Dendritic cell treated with granulocyte-macrophage colony-stimulating factor and Interleukin-4, amounts not matched to agents 40 ng/mL and 50 ng/mL, for 4 days (primary cell): Measurements from ENCODE around the gene DDT.
A peak's percentile ranks its signal among the peaks of the same experiment; 100 is the strongest.
"Not testable (repeated sequence)": the region's sequence is repeated elsewhere in the genome, so short reads cannot be mapped to it uniquely, and the experiment has no call there.

Source experiments
- H3K27ac Mint-ChIP-seq: one replicate; pipeline ENCODE4 v1.8.0; 2022; ENCODE audit warnings: mild to moderate bottlenecking, mixed read lengths
- H3K27me3 Mint-ChIP-seq: one replicate; pipeline ENCODE4 v1.8.0; 2022; ENCODE audit warnings: mild to moderate bottlenecking, mixed read lengths
- H3K36me3 Mint-ChIP-seq: one replicate; pipeline ENCODE4 v1.8.0; 2022; ENCODE audit warnings: low read depth, mixed read lengths
- H3K4me1 Mint-ChIP-seq: one replicate; pipeline ENCODE4 v1.8.0; 2022; ENCODE audit warnings: low read depth, mixed read lengths
- H3K4me3 Mint-ChIP-seq: one replicate; pipeline ENCODE4 v1.8.0; 2022; ENCODE audit warnings: mild to moderate bottlenecking, moderate library complexity, mixed read lengths
- H3K9me3 Mint-ChIP-seq: one replicate; pipeline ENCODE4 v1.8.0; 2022; ENCODE audit warnings: mixed read lengths
- intact Hi-C: fragments of 100-400 bp; cut with micrococcal nuclease; formaldehyde crosslinking; loops from one replicate; pipeline ENCODE4 v1.15.0; 2022

Gene DDT

DNA sequence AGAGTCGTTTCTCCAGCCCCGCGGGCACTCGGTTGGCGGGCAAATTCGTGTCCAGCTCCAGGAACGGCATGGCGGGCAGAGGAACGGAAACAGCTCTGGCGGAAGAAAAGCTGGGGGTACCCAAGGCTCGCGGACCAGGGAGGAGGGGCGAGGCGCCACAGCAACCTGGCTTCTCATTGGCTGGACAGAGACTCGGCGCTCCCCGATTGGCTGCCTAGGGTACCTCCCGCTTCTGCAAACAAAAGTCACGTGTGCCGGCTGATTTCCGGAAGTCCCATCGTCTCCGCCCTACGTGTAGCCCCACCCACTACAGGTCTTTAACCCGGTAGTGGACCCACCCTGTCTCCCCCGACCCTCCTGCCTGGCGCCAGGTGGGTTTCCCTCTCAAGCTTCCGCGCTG lies at the start of gene DDT:
DDT (minus strand) TSS at position 97 of the 400 bp plus-strand sequence; CDS start at position 70, 27 bp downstream.
- intact Hi-C loops, result loop anchor here (5.0 kb wide), 2 partner anchors 42 to 62 kb away; no protein-coding TSS in a partner anchor
- H3K9me3 Mint-ChIP-seq, result not testable (repeated sequence)

DNA sequence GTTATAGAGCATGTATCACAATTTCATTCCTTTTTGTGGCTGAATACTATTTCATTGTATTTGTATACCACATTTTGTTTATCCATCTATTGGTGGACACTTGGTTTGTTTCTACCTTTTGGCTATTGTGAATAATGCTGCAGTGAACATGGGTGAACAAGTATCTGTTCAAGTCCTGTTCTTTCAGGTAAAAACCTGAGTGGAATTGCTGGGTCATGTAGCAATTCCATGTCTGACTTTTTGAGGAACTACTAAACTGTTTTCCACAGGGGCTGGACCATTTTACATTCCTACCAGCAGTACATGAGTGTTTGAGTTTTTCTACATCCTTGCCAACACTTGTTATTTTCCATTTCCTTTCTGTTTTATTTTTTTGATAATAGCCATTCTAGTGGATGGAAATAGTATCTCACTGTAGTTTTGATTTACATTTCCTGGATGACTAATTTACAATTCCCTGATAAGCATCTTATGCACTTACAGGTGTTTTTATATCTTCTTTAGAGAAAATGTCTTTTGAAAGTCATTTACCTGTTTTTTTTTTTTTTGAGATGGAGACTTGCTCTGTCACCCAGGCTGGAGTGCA lies 49.1 kb upstream of the DDT start:
- no peak overlapping the region for H3K27ac Mint-ChIP-seq
- H3K36me3 Mint-ChIP-seq, result peaks cover 38% of the 10 kb centered on the region
- no peaks in the 10 kb centered on the region for H3K27me3 Mint-ChIP-seq
- intact Hi-C loops, result no loop called here
- no peaks in the 10 kb centered on the region for H3K9me3 Mint-ChIP-seq
- no peak overlapping the region for H3K4me3 Mint-ChIP-seq
- no peaks in the 10 kb centered on the region for H3K4me1 Mint-ChIP-seq

More for the DNA sequence above, at the start of gene DDT:
- not testable (repeated sequence) for H3K27me3 Mint-ChIP-seq, H3K4me3 Mint-ChIP-seq, H3K27ac Mint-ChIP-seq
- Mint-ChIP-seq H3K36me3 (peaks cover 29% of the 10 kb centered on the region), H3K4me1 (peaks cover 27% of the 10 kb centered on the region)

DNA sequence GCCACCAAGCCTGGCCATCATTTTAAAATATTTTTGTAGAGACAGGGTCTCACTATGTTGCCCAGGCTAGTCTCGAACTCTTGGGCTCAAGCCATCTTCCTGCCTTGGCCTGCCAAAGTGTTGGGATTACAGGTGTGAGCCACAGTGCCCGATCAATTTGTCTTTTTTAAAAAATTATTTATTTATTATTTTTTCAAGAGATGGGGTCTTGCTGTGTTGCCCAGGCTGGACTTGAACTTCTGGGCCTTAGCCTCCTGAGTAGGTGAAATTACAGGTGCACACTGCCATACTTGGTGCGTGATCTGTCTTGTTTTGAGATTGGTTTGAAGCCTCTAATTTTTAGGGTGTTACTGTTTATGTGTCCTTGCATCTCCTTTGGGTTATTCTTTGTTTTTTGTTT lies 47.1 kb upstream of the DDT start:
- intact Hi-C loops, result no loop called here
- H3K4me1 Mint-ChIP-seq, result peaks cover 5% of the 10 kb centered on the region
- no peak overlapping the region for H3K4me3 Mint-ChIP-seq
- no peaks in the 10 kb centered on the region for H3K27me3 Mint-ChIP-seq
- H3K9me3 Mint-ChIP-seq, result no peaks in the 10 kb centered on the region
- H3K36me3 Mint-ChIP-seq, result peaks cover 44% of the 10 kb centered on the region
- no peak overlapping the region for H3K27ac Mint-ChIP-seq

DNA sequence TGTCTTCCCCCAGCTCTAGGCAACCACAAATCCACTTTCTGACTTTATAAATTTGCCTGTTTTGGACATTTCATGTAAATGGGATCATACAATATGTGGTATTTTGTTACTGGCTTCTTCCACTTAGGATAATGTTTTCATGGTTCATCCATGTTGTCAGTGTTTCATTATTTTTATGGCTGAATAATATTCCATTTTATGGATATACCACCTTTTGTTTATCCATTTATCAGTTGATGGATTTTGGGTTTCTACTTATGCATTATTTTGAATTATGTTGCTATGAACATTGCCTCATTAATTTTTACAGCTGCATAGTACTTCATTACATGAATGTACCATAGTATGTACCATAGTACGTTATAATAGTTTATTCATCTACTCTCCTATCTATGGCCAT lies 41.9 kb upstream of the DDT start:
- Mint-ChIP-seq H3K27ac (no peak overlapping the region), H3K4me3 (no peak overlapping the region), H3K27me3 (no peaks in the 10 kb centered on the region), H3K9me3 (no peaks in the 10 kb centered on the region), H3K4me1 (peaks cover 31% of the 10 kb centered on the region), H3K36me3 (peaks cover 28% of the 10 kb centered on the region)
- intact Hi-C loops, result no loop called here

DNA sequence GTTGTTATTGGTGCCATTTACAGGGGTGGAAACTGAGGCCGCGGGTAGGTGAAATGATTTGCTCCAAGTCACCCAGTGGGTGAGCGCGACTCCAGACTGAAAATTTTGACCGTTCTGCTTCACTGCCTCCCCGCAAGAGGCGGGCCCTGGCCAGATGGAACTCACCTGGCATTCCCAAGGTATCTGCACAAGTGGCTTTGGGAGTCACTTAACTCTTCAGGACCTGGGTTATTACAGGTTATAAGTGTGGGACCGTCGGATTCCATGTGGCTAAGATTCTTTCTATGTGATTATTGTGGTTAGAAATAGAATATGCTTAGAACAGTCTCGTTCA lies 37.5 kb upstream of the DDT start:
- H3K27me3 Mint-ChIP-seq, result no peaks in the 10 kb centered on the region
- H3K9me3 Mint-ChIP-seq, result no peaks in the 10 kb centered on the region
- intact Hi-C loops, result no loop called here

DNA sequence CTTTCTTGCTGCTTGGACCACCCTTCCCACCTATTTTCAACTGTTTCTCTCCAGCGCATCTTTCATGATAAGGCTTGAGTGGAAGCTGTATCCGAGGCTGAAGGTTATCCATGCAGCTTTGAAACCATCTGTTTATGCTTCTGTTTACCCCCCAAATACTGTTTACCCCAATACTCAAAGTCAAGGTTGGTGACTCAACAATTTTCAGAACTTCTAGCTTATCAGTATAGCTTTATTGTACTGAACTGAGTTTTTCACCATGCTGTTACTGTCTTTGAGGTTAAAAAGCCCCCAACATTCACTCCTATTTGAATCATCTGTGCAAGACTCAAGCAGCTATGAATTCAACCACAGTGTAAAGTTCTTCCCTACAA lies 35.8 kb upstream of the DDT start:
- H3K27ac Mint-ChIP-seq, result peak overlapping the region; percentile 50
- intact Hi-C loops, result no loop called here
- no peaks in the 10 kb centered on the region for H3K27me3 Mint-ChIP-seq
- H3K4me1 Mint-ChIP-seq, result peaks cover 60% of the 10 kb centered on the region
- no peak overlapping the region for H3K4me3 Mint-ChIP-seq
- H3K36me3 Mint-ChIP-seq, result peaks cover 15% of the 10 kb centered on the region
- no peaks in the 10 kb centered on the region for H3K9me3 Mint-ChIP-seq

More for the DNA sequence above, 37.5 kb upstream of the DDT start:
- Mint-ChIP-seq H3K4me1 (peaks cover 43% of the 10 kb centered on the region), H3K36me3 (peaks cover 15% of the 10 kb centered on the region), H3K4me3 (peak overlapping the region; percentile 89), H3K27ac (peak overlapping the region; percentile 97)

DNA sequence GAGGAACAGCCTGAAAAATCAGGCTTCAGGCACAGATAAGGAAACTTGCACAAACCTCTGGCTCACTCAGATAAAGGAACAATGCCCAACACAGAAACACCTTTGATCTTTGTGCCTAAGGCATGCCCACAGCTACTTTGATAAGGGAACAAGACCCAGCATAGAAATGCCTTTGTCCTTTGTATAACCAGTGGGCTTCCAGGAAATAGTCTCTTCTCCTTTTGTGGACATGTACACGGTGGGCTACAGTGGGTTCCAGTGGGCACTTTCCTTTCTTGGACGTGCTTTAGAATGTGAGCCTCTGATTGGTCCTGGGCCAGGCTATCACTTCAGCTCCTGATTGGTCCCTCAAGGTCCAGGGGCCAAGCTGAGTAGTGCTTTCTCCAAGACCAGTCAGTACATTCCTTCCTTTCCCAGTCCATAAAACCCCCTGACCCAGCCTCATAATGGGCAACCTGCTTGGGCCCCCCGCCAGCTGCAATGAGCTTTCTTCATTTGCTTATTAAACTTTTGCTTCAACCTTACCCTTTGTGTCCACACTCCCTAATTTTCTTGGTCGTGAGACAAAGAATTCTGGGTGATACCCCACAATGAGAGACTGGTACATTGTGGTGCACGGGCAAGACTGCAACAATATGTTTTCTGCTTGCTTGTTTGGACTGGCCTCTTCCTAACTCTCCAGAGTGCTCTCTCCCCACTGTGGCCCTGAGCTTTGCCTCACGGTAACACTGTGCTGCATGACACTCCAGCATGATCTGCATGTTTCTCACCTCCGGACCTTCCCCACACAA lies 35.2 kb upstream of the DDT start:
- peak overlapping the region; percentile 50 for H3K27ac Mint-ChIP-seq
- H3K4me1 Mint-ChIP-seq, result peaks cover 62% of the 10 kb centered on the region
- H3K27me3 Mint-ChIP-seq, result no peaks in the 10 kb centered on the region
- intact Hi-C loops, result no loop called here
- H3K9me3 Mint-ChIP-seq, result no peaks in the 10 kb centered on the region
- H3K36me3 Mint-ChIP-seq, result peaks cover 15% of the 10 kb centered on the region
- no peak overlapping the region for H3K4me3 Mint-ChIP-seq

DNA sequence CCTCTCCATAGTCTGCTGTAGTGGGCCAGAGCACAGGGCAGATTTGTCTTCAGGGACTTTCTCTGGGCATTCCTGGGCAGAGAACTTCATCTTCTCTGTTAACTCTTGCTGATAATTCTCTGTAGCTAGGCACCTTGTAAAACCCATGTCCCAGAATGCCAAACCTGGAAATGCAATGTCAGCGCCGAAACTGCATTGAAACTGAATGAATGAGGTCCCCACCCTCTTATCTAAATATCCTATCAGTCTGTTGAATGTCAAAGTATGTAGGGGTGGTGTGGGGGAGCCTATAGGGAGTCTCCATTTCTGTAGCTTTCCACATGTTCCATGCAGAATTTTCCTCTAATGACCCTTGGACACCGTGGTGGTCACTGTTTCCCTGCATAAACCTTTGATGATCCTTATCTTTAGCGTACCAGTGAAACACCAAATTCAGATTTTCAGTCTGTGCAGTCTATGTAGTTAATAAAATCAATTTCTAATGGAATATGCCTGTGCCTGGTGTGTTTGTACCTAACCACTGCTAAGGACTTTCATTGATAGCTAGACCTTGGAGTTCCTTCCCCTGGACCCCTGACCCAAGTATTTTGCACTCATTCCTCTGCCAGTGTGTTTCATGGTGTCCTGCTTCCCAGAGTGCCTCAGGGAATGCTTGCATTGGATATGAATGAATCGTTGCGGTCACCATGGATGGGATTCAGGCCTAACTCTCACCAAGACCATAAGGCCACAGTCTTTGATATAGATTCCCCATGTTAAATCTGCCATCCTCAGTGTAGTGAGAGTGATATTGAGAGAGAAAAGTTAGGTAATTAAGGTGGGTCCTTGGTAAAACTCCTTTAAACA lies 34.4 kb upstream of the DDT start:
- no peaks in the 10 kb centered on the region for H3K27me3 Mint-ChIP-seq
- no peaks in the 10 kb centered on the region for H3K9me3 Mint-ChIP-seq
- H3K27ac Mint-ChIP-seq, result no peak overlapping the region
- peaks cover 62% of the 10 kb centered on the region for H3K4me1 Mint-ChIP-seq
- intact Hi-C loops, result no loop called here
- H3K4me3 Mint-ChIP-seq, result no peak overlapping the region
- peaks cover 12% of the 10 kb centered on the region for H3K36me3 Mint-ChIP-seq

DNA sequence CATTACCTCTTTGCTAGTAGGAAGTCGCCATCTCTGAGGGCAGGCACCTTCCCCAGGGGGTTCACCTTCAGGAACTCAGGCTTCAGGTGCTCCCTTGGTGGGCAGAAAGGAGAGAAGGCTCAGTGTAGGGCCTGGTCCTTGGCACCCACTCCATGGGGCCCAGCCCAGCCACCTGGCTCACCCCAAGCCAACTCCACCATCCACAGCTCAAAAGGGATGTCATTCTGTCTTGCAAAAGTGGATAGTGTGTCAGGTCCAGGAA lies 33.7 kb upstream of the DDT start:
- Mint-ChIP-seq H3K27me3 (no peaks in the 10 kb centered on the region), H3K4me1 (peaks cover 61% of the 10 kb centered on the region), H3K36me3 (peaks cover 9% of the 10 kb centered on the region), H3K4me3 (no peak overlapping the region), H3K9me3 (no peaks in the 10 kb centered on the region), H3K27ac (peak overlapping the region; percentile 7)
- intact Hi-C loops, result no loop called here

DNA sequence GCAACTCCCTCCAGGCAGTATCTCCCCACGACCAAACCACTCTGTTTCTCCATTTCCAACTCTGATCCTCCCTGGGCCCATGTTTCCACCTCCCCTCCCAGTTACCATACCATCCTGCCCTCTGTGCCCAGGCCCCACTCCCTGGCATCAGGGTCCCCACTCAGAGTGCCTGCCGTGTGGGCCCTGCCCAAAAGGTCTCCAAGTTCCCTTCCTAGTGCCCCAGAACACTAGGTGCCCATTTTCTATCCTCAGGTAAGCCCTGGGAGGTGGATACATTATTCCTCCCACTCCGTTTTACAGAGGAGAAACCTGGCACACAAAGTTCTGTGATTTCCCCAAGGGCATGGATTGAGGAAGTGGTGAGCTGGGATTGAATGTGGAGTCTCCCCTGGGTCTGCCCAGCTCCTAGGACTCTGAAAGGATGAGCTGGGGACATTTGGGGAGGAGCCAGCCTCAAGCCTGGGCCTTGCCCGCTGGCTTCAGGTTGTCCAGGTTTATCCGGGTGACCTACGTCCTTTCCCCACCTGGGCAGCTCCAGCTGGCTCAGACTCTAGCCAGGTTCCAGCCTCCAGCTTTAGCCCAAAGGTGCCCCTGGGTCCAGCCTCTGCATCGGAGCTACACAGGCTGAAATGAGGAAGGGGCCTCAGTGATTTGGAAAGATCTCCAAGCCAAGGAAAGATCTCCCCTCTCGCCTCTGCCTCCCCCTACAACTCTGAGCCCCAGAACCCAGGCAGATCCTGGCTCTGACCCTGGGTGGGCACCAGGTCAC lies 33.2 kb upstream of the DDT start:
- intact Hi-C loops, result no loop called here
- no peaks in the 10 kb centered on the region for H3K9me3 Mint-ChIP-seq
- H3K27ac Mint-ChIP-seq, result peak overlapping the region; percentile 7
- no peak overlapping the region for H3K4me3 Mint-ChIP-seq
- peaks cover 57% of the 10 kb centered on the region for H3K4me1 Mint-ChIP-seq
- H3K36me3 Mint-ChIP-seq, result peaks cover 9% of the 10 kb centered on the region
- H3K27me3 Mint-ChIP-seq, result no peaks in the 10 kb centered on the region

DNA sequence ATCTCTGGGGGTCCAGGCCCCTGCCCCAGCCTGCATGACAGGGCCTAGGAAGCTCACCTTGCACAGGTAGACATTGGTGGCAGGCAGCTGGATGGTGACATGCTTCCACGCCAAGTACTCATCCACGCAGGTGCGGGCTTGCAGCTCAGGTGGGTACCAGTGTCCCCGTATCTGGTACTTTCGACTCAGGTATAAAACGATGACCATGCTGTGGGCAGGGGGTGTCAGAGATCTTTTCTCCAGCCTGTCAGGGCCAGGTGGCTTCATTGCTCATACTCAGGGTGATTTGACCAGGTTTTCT lies 32.6 kb upstream of the DDT start:
- Mint-ChIP-seq H3K36me3 (peaks cover 9% of the 10 kb centered on the region), H3K9me3 (no peaks in the 10 kb centered on the region), H3K4me3 (no peak overlapping the region), H3K27me3 (peaks cover 4% of the 10 kb centered on the region), H3K4me1 (peaks cover 59% of the 10 kb centered on the region), H3K27ac (peak overlapping the region; percentile 7)
- intact Hi-C loops, result no loop called here

DNA sequence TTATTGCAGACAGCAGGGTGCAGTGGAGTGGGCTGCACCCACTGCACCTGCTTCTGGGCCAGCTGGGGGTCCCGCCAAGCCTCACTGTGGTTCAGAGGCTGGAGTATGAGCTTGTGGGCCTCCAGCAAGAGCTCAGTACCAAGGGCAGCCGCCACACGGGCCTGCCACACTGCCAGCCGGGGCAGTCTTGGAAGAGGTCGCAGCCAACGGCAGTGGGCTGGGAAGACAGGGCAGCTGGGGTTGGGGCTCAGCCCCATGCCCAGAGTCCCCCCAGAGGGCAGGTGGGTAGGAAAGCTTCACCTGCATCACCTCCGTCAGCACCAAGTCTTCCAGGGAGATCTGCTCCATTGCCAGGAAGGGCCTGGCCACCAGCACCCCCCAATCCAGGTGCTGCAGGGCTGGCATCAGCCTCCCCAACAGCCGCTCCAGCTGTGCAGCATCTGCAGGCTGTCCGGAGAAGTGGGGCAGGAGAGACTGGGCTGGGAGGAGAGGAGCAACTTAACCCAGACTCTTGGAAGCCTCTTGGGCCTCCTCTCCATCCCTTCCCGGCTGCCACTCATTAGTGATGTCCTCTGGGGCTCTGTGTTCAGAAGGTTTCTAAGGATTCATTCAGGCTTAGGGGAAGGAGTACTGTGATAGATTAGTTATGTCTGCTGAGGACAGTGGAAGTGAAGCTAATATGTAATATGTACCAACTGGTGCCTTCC lies 32.1 kb upstream of the DDT start:
- peaks cover 5% of the 10 kb centered on the region for H3K36me3 Mint-ChIP-seq
- H3K27ac Mint-ChIP-seq, result peak overlapping the region; percentile 60
- peaks cover 7% of the 10 kb centered on the region for H3K27me3 Mint-ChIP-seq
- H3K9me3 Mint-ChIP-seq, result no peaks in the 10 kb centered on the region
- intact Hi-C loops, result no loop called here
- peaks cover 61% of the 10 kb centered on the region for H3K4me1 Mint-ChIP-seq
- no peak overlapping the region for H3K4me3 Mint-ChIP-seq

DNA sequence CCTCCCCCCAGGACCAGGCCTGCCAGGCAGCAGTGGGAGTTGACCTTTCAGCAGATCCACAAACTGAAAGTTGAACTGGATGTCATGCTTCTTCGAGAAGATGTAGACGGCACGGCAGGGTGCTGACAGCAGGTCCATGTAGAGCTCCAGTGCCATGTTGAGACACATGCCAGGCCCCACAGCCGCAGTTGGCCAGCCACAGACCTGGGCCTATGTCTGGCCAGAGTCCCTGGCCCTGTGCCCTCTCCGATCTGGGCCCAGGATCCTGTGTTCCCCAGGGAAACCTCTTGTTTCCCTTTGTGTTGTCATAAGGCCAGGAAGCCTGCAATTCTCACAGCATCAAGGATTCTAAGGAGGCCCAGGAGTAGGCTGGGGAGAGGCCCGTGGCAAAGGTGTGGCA lies 31.0 kb upstream of the DDT start, which contains the start of gene GSTT4:
GSTT4 (minus strand) TSS at position 253 of the 400 bp plus-strand sequence; CDS start at position 156, 97 bp downstream.
- no peaks in the 10 kb centered on the region for H3K9me3 Mint-ChIP-seq
- peak within 1 kb of the TSS; percentile 60 for H3K27ac Mint-ChIP-seq
- peaks cover 57% of the 10 kb centered on the region for H3K4me1 Mint-ChIP-seq
- peak within 1 kb of the TSS; percentile 30 for H3K4me3 Mint-ChIP-seq
- peaks cover 7% of the 10 kb centered on the region for H3K27me3 Mint-ChIP-seq
- H3K36me3 Mint-ChIP-seq, result no peaks in the 10 kb centered on the region
- intact Hi-C loops, result loop anchor here (2.0 kb wide), 1 partner anchor 50 kb away; no protein-coding TSS in a partner anchor
